ENCODE measurements around the gene MYBPH.

DNA sequence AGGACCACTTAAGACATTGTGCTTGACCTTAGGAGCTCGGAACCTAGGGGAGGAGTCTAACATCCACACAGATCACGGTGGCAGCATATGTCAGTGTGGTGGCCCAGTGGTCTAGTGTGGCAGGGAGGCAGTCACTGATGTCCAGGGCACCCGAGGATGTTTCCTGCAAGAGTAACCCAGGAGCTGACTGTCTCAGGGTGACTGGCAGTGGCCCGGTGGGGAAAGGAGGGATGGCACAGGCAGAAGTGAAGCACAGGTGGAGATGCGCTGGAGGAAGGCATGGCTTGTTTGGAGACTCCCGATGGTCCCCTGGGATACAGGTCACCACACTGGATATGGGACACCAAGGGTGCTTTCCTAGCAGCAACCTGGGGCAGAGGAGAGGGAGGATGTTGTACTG lies 37.5 kb upstream of the MYBPH start:
- TF ChIP-seq TAF1 (IDR thresholded peaks at IDR 0.05; ENCODE audit: borderline replicate concordance, low read depth, low read length) (no peak), POLR2AphosphoS5 (IDR thresholded peaks at IDR 0.05; ENCODE audit: low read depth, low read length) (no peak), POLR2A (IDR thresholded peaks at IDR 0.05; ENCODE audit: low read depth, low read length) (no peak)

All from GM12892 (cell line).